Mesenchymal stem cell (in vitro differentiated cells and primary cell): ENCODE measurements around the gene SCN2A.
"Not testable (repeated sequence)": the region's sequence is repeated elsewhere in the genome, so short reads cannot be mapped to it uniquely, and the experiment has no call there.

Experiments
- DNase-seq: peaks from one replicate; pipeline ENCODE4 v3.0.0-alpha.2; 2013
- H2AFZ ChIP-seq: one replicate; pipeline ENCODE4 v1.6.1; 2013; ENCODE audit warnings: low read depth, mild to moderate bottlenecking, control low read depth, inconsistent platforms, low read length, moderate library complexity
- H2AK5ac ChIP-seq: 2 replicates; pipeline ENCODE4 v1.6.1; 2013; ENCODE audit warnings: low read length, moderate library complexity, mild to moderate bottlenecking, inconsistent platforms; ENCODE audit not compliant: severe bottlenecking
- H2BK120ac ChIP-seq: one replicate; pipeline ENCODE4 v1.6.1; 2013; ENCODE audit warnings: low read depth, mild to moderate bottlenecking, inconsistent platforms, low read length, moderate library complexity
- H2BK12ac ChIP-seq, 2 experiments: one replicate each; pipeline ENCODE4 v1.6.1; 2013; ENCODE audit warnings: inconsistent platforms in 2 of 2, low read length in 2 of 2, mild to moderate bottlenecking in 2 of 2, moderate library complexity in 2 of 2, control low read depth in 1 of 2
- H2BK15ac ChIP-seq: one replicate; pipeline ENCODE4 v1.6.1; 2013; ENCODE audit warnings: mild to moderate bottlenecking, low read depth, inconsistent platforms; ENCODE audit not compliant: poor library complexity, severe bottlenecking
- H2BK5ac ChIP-seq: 2 replicates; pipeline ENCODE4 v1.6.1; 2013; ENCODE audit warnings: low read depth, mild to moderate bottlenecking, low read length, control low read depth, inconsistent platforms; ENCODE audit not compliant: poor library complexity, severe bottlenecking
- H3K14ac ChIP-seq, 2 experiments: one replicate each; pipeline ENCODE4 v1.6.1; 2013; ENCODE audit warnings: inconsistent platforms in 2 of 2, low read length in 2 of 2, control low read depth in 1 of 2, mild to moderate bottlenecking in 1 of 2, moderate library complexity in 1 of 2
- H3K18ac ChIP-seq, 2 experiments: one replicate each; pipeline ENCODE4 v1.6.1; 2013; ENCODE audit warnings: inconsistent platforms in 2 of 2, low read length in 2 of 2, control low read depth in 1 of 2, low read depth in 1 of 2, mild to moderate bottlenecking in 1 of 2
- H3K23ac ChIP-seq, 2 experiments: one replicate each; pipeline ENCODE4 v1.6.1; 2013; ENCODE audit warnings: inconsistent platforms in 2 of 2, low read length in 2 of 2, mild to moderate bottlenecking in 2 of 2, moderate library complexity in 2 of 2, control low read depth in 1 of 2
- H3K27ac ChIP-seq: 2 replicates; pipeline ENCODE4 v1.5.1; 2013; ENCODE audit warnings: mild to moderate bottlenecking, moderate library complexity, low read length, control low read depth, inconsistent platforms; ENCODE audit not compliant: poor library complexity, severe bottlenecking
- H3K27me3 ChIP-seq, 2 experiments: 2 replicates each; pipeline versions ENCODE4 v1.6.1 to v1.7.0; 2013; ENCODE audit warnings: low read length in 2 of 2, mild to moderate bottlenecking in 2 of 2, moderate library complexity in 2 of 2, control low read depth in 1 of 2, inconsistent platforms in 1 of 2; ENCODE audit not compliant: control insufficient read depth in 1 of 2, insufficient read depth in 1 of 2
- H3K36me3 ChIP-seq, 2 experiments: 2 replicates each; pipeline versions ENCODE4 v1.6.1 to v1.7.0; 2013; ENCODE audit warnings: low read length in 2 of 2, control low read depth in 1 of 2, inconsistent platforms in 1 of 2, low read depth in 1 of 2, mild to moderate bottlenecking in 1 of 2; ENCODE audit not compliant: insufficient read depth in 2 of 2, control insufficient read depth in 1 of 2
- H3K4ac ChIP-seq, 2 experiments: one replicate each; pipeline ENCODE4 v1.6.1; 2013; ENCODE audit warnings: inconsistent platforms in 2 of 2, low read length in 2 of 2, mild to moderate bottlenecking in 2 of 2, moderate library complexity in 2 of 2, control low read depth in 1 of 2, low read depth in 1 of 2
- H3K4me1 ChIP-seq: 2 replicates; pipeline ENCODE4 v1.6.1; 2013; ENCODE audit warnings: low read depth, low read length, control low read depth; ENCODE audit not compliant: control insufficient read depth, insufficient read depth
- H3K4me2 ChIP-seq: 2 replicates; pipeline ENCODE4 v1.6.1; 2013; ENCODE audit warnings: low read length, mild to moderate bottlenecking, inconsistent platforms; ENCODE audit not compliant: poor library complexity, severe bottlenecking
- H3K4me3 ChIP-seq, 2 experiments: 2 replicates each; pipeline versions ENCODE4 v1.5.1 to v1.7.0; 2013; ENCODE audit warnings: low read length in 2 of 2, mild to moderate bottlenecking in 2 of 2, control low read depth in 1 of 2, low read depth in 1 of 2; ENCODE audit not compliant: insufficient read depth in 1 of 2
- H3K79me1 ChIP-seq: replicated peaks from 2 replicates; pipeline ENCODE4 v1.6.1; 2013; ENCODE audit warnings: mild to moderate bottlenecking, control low read depth, low read length, inconsistent platforms; ENCODE audit not compliant: poor library complexity, severe bottlenecking
- H3K9ac ChIP-seq: 2 replicates; pipeline ENCODE4 v1.7.0; 2013; ENCODE audit warnings: mild to moderate bottlenecking, low read length, moderate library complexity
- H3K9me3 ChIP-seq: 2 replicates; pipeline ENCODE4 v1.7.0; 2013; ENCODE audit warnings: mild to moderate bottlenecking, low read length; ENCODE audit not compliant: control insufficient read depth
- H4K8ac ChIP-seq: one replicate; pipeline ENCODE4 v1.6.1; 2013; ENCODE audit warnings: inconsistent platforms, mild to moderate bottlenecking, low read length, moderate library complexity
- H4K91ac ChIP-seq: one replicate; pipeline ENCODE4 v1.6.1; 2013; ENCODE audit warnings: mild to moderate bottlenecking, low read length, inconsistent platforms
- WGBS: methylation state at CpG from one replicate; pipeline ENCODE4 v1.1.7; 2013; ENCODE audit warnings: mixed read lengths; 5-methylcytosine and 5-hydroxymethylcytosine counted together

The SCN2A gene

DNA sequence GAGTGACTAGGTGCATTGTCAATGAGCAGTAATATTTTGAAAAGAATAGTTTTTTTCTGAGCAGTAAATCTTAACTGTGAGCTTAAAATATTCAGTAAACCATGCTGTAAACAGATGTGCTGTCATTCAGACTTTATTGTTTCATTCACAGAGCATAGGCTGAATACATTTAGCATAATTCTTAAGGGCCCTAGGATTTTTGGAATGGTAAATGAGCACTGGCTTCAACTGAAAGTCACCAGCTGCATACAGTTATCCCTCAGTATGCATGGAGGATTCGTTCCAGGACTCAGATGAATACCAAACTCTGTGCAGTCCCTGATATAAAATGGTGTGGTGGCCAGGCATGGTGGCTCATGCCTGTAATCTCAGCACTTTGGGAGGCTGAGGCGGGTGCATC, 21.1 kb downstream of the SCN2A start:
- WGBS: 80% methylated on average over 1 of the region's 2 CpGs
- not testable (repeated sequence) for H3K23ac ChIP-seq, H3K4me1 ChIP-seq, H2AK5ac ChIP-seq, H3K79me1 ChIP-seq, H3K36me3 ChIP-seq, H4K91ac ChIP-seq, H3K4me3 ChIP-seq, H3K4ac ChIP-seq, H3K14ac ChIP-seq, H4K8ac ChIP-seq, H3K18ac ChIP-seq, H3K9me3 ChIP-seq, H3K27ac ChIP-seq, H3K4me2 ChIP-seq, DNase-seq, H2BK5ac ChIP-seq, H2BK120ac ChIP-seq, H3K9ac ChIP-seq, H2BK12ac ChIP-seq, H2BK15ac ChIP-seq, H3K27me3 ChIP-seq, H2AFZ ChIP-seq

DNA sequence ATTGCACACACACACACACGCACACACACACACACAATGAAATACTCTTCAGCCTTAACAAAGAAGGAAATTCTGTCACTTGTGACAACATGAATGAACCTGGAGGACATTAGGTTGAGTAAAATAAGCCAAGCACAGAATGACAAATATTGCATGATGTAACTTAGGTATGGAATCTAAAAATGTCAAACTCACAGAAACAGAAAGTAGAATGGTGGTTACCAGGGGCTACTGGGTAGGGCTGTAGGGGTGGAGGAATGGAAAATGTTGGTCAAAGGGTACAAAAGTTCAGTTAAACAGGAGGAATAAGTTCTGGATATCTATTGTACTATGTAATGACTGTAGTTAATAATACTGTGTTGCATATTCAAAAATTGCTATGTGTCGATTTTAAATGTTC, 29.5 kb downstream of the SCN2A start:
- H3K79me1 ChIP-seq: no peaks in the 10 kb centered on the region
- H2BK5ac ChIP-seq: no peak overlapping the region
- no peak overlapping the region for H4K91ac ChIP-seq
- no peak overlapping the region for H2BK120ac ChIP-seq
- H3K4me1 ChIP-seq: no peaks in the 10 kb centered on the region
- no peak overlapping the region for H3K4me3 ChIP-seq
- no peak overlapping the region for H2BK12ac ChIP-seq
- H3K4ac ChIP-seq: no peak overlapping the region
- H2AFZ ChIP-seq: no peak overlapping the region
- H3K36me3 ChIP-seq: no peaks in the 10 kb centered on the region
- H3K9me3 ChIP-seq: no peaks in the 10 kb centered on the region
- H2AK5ac ChIP-seq: no peak overlapping the region
- no peak overlapping the region for H3K18ac ChIP-seq
- H2BK15ac ChIP-seq: no peak overlapping the region
- H3K23ac ChIP-seq: no peak overlapping the region
- no peak overlapping the region for H3K14ac ChIP-seq
- no peaks in the 10 kb centered on the region for H3K27me3 ChIP-seq
- no CpG with 5 or more reads among the region's 2 CpGs for WGBS
- no peak overlapping the region for H3K4me2 ChIP-seq
- no peak for DNase-seq
- H3K27ac ChIP-seq: no peak overlapping the region
- H4K8ac ChIP-seq: no peak overlapping the region
- no peak overlapping the region for H3K9ac ChIP-seq

DNA sequence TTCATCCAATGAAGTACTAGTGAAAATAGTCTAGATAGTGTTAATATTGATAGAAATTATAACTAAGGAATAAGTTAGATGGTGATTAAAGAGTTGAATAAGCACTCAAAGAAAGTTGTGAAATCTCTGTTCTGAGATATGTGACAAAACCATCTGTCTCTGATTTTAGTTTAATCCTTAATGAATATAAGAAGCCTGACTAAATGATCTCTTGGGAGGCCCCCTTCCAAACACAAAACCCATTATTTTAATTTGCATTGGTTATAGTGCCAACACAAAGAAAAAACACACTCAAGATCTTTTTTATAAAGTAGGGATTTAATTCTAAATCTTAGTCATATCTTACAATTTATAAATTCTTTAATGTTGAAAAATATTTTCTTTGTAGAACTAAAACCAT, 34.0 kb downstream of the SCN2A start:
- H3K27ac ChIP-seq: no peak overlapping the region
- H3K9ac ChIP-seq: peak overlapping the region; percentile 84
- no peak overlapping the region for H3K23ac ChIP-seq
- H3K27me3 ChIP-seq: no peaks in the 10 kb centered on the region
- no peak overlapping the region for H2BK12ac ChIP-seq
- H2BK5ac ChIP-seq: no peak overlapping the region
- H3K4me1 ChIP-seq: no peaks in the 10 kb centered on the region
- H4K91ac ChIP-seq: no peak overlapping the region
- no peak overlapping the region for H4K8ac ChIP-seq
- no peaks in the 10 kb centered on the region for H3K9me3 ChIP-seq
- H3K4me2 ChIP-seq: no peak overlapping the region
- no peak overlapping the region for H3K4ac ChIP-seq
- H2BK120ac ChIP-seq: no peak overlapping the region
- H3K4me3 ChIP-seq: no peak overlapping the region
- no peak overlapping the region for H2BK15ac ChIP-seq
- no peaks in the 10 kb centered on the region for H3K36me3 ChIP-seq
- no peaks in the 10 kb centered on the region for H3K79me1 ChIP-seq
- no peak for DNase-seq
- no peak overlapping the region for H2AFZ ChIP-seq
- H3K14ac ChIP-seq: no peak overlapping the region
- no peak overlapping the region for H2AK5ac ChIP-seq
- H3K18ac ChIP-seq: no peak overlapping the region

DNA sequence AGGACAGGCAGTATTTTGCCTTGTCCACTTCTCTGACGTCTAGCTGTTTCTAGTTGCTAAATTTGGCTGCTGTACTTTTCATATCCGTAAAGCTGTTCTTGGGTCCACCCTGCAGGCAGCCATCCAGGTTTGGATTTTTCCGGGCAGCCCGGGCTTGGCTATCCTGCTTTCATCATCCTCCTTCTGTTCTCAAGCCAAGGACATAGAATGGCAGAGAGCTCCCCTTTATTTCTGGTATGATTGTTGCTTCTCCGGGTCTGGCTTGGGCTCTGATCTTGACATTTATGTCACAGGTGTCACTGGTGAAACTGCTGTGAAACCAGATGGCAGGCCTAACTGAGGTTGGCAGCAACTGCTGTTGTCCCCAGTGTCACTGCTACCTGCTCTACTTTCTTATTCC, 35.5 kb downstream of the SCN2A start:
- Histone ChIP-seq H3K27ac (no peak overlapping the region), H4K91ac (no peak overlapping the region), H4K8ac (no peak overlapping the region), H3K79me1 (no peaks in the 10 kb centered on the region), H3K9me3 (no peaks in the 10 kb centered on the region), H3K4me3 (peak overlapping the region in 1 of 2 experiments; percentile 42), H2BK5ac (no peak overlapping the region), H2AFZ (no peak overlapping the region), H2BK15ac (no peak overlapping the region), H3K4me2 (no peak overlapping the region), H2BK120ac (no peak overlapping the region), H3K4ac (no peak overlapping the region), H2BK12ac (no peak overlapping the region), H3K27me3 (no peaks in the 10 kb centered on the region), H2AK5ac (no peak overlapping the region), H3K36me3 (no peaks in the 10 kb centered on the region), H3K14ac (no peak overlapping the region), H3K18ac (no peak overlapping the region), H3K4me1 (no peaks in the 10 kb centered on the region), H3K23ac (no peak overlapping the region), H3K9ac (peak overlapping the region; percentile 84)
- no peak for DNase-seq
- 91% methylated on average over 5 of the region's 5 CpGs for WGBS
